AG09319 (cell line): ENCODE data around the gene SOD3.

Experiments used
- DNase-seq: peaks from one replicate; pipeline ENCODE4 v3.0.0-alpha.2; 2010; ENCODE audit warnings: low read depth; ENCODE audit errors: extremely low read depth
- TF ChIP-seq, protein P1 (sequence below): IDR thresholded peaks from 2 replicates; pipeline ENCODE4 v1.5.1; 2011; ENCODE audit warnings: low read depth, mild to moderate bottlenecking, inconsistent platforms, low read length, moderate library complexity

Gene SOD3

DNA sequence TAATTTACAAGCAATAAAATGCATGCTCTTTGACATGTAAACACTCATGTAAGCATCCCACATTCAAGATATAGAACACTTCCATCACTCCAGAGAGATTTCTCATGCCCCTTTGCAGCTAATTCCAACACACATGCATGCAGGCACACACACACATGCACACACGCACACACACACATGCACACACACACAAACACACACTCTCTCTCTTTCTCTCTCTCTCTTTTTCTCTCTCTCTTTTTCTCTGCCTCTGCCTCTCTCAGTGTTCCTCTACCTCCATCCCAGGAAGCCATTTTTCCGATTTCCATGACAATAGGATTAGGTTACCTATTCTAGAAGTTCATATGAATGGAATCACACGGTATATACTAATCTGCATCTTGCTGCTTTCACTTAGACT, 11.9 kb upstream of the SOD3 start:
- DNase-seq: no peak
- TF ChIP-seq, protein P1, sequence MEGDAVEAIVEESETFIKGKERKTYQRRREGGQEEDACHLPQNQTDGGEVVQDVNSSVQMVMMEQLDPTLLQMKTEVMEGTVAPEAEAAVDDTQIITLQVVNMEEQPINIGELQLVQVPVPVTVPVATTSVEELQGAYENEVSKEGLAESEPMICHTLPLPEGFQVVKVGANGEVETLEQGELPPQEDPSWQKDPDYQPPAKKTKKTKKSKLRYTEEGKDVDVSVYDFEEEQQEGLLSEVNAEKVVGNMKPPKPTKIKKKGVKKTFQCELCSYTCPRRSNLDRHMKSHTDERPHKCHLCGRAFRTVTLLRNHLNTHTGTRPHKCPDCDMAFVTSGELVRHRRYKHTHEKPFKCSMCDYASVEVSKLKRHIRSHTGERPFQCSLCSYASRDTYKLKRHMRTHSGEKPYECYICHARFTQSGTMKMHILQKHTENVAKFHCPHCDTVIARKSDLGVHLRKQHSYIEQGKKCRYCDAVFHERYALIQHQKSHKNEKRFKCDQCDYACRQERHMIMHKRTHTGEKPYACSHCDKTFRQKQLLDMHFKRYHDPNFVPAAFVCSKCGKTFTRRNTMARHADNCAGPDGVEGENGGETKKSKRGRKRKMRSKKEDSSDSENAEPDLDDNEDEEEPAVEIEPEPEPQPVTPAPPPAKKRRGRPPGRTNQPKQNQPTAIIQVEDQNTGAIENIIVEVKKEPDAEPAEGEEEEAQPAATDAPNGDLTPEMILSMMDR: no peak

DNA sequence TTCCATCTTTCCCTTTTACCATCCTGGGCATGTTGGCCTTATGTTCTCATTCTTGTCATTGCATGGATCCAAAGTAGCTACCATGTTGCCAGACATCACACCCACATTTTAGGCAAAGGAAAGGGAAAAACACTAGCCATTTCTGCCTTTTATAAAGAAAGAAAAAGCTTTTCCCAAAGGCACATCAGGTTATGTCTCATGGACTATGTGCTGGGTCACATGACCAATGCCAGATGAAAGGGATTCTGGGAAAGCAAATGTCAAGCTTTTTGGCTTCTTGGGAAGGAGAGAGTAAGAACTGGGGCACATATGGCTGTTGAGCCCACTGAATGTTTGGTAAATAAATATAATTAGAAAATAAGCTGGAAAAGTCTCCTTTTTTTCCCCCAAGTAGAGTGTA, 4.3 kb upstream of the SOD3 start:
- TF ChIP-seq, protein P1: no peak
- no peak for DNase-seq

DNA sequence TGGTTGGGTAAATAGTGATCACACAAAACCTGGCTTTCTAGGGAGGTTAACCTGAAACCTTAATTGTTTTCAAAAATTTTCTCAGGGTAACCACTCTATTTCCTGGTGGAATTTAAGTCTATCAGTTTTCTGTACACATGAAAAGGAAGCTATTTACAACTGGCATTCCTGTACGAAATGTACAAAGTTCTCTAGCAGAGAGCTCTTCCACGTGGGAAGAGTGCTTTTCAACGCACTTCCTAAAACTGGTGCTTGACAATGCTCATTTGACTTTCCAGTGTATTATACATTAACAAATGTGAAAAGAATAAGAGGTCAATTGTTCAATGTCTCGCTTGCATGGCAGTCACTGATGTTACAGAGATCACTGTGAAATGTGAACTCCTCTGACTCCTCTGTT, 2.8 kb upstream of the SOD3 start:
- no peak for DNase-seq
- TF ChIP-seq, protein P1: no peak

DNA sequence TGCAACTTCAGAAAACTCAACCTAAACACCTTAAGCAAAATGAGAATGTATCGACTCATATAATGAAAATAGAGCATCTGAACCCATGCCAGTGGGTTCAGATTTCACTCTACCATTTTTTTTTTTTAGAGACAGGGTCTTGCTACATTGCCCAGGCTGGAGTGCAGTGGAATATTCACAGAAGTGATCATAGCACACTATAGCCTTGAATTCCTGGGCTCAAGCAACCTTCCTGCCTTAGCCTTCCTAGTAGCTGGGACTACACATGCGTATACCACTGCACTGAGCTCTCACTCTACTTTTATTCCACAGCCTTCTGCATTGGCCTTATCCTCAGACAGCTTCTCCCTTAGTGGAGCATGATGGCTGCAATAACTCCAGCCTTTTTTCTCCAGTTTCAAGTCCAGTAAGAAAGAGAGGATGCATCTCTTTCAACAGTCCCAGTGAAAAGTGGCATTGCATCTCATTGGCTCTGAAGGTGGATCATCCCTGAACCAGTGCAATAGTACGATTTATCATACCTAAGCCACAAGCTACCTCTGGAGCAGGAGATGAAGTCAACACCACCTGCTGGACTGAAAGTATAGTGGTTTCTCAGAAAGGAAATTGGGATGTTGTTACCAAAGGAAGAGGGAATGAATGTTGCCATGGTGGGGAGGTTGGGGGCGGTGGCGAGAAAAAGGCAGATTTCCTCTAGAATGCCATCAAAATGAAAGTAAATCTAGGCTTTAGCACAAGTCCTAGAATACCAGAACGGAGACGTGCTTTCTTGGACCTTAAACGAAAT, 2.0 kb upstream of the SOD3 start:
- no peak for DNase-seq
- TF ChIP-seq, protein P1: peak; percentile 12

DNA sequence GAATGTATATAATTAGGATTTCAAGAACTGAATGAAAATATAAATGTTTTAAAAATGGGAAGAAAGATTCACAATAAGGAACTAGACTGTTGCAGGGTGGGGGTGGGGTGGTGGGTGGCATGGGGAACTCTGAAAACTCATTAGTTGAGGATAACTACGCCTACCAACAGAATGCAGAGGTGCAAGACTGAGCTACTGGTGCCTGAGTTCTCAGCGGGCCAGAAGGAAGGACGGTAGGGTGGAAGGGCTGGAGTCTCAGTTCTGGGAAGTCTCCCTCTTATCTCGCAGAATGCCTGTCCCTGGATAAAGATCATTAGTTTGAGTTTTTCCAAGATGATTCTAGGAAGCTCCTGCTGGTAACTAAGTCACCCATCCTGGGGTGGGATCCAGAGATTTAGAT, 1.3 kb upstream of the SOD3 start:
- no peak for DNase-seq
- TF ChIP-seq, protein P1: no peak

DNA sequence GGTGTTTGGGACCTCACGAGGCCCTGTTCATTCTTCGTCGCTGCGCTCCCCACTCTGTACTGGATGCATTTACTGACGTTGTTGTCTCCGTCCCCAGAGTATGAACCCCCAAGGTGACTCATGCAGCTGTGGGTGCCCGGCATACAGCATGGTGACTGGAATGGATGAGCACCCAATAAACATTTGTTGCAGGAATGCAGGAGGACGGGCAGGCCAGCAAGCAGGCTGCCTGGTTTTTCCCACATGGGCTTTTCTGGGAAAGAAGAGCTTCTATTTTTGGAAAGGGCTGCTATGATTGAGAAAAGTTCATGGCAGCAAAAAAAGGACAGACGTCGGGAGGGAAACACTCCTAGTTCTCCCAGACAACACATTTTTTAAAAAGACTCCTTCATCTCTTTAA, 893 bp upstream of the SOD3 start:
- TF ChIP-seq, protein P1: no peak
- no peak for DNase-seq

DNA sequence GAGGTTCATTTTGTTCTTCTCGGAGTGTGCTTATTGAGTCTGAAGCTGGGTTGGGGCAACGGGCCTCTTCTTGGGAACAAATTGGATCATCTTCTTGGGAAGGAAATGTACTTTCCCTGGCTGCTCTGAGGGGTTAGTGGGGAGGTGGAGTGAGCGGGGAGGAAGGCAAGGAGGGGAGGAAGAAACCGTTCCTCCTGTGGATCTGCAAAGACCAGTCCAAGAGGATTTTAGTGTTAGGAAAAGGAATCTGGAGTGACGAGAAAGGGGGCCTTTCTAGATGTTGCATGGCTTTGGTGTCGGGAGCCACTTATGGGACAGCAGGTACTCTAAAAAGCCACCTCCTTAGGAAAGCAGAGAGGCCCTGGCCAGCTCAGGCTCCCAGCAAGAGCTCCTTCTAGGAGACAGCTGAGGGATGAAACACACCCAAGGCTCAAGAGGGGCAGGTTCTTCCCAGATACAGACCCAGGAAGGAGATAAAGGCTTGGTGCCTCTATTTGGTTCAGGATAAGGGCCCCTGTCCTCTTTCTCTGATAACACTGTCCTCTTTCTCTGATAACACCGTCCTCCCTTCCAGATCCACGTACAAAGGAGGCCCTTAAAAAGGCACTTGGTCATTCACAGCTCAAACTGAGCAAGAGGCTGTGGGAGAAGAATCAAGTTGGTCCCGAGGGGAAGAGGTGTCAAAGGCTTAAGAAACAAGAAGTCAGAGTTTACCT, 451 bp downstream of the SOD3 start:
- no peak for DNase-seq
- TF ChIP-seq, protein P1: no peak
